DOHH2 (cell line): ENCODE measurements around the gene PHACTR1.
A peak's percentile ranks its signal among the peaks of the same experiment; 100 is the strongest.

Experiments used
- H3F3A ChIP-seq: fragments of 200-600 bp; sonication (generic), shearing (Covaris generic); 2 replicates; pipeline ENCODE4 v1.6.0; 2016; ENCODE audit warnings: antibody characterized with exemption, mild to moderate bottlenecking; ENCODE audit not compliant: control insufficient read depth, insufficient read depth
- H3K27ac ChIP-seq: fragments of 200-600 bp; sonication (generic); 2 replicates; pipeline ENCODE4 v1.5.1; 2014; ENCODE audit warnings: low read depth, mild to moderate bottlenecking, low read length, moderate library complexity
- H3K27me3 ChIP-seq: fragments of 200-600 bp; sonication (generic); 2 replicates; pipeline ENCODE4 v1.6.1; 2014; ENCODE audit warnings: mild to moderate bottlenecking, low read length, mixed read lengths; ENCODE audit not compliant: control insufficient read depth
- H3K36me3 ChIP-seq: fragments of 200-600 bp; sonication (generic); 2 replicates; pipeline ENCODE4 v1.6.1; 2014; ENCODE audit warnings: mild to moderate bottlenecking, low read length, moderate library complexity, mixed read lengths; ENCODE audit not compliant: control insufficient read depth
- H3K4me1 ChIP-seq: fragments of 200-600 bp; sonication (generic); 2 replicates; pipeline ENCODE4 v1.6.1; 2014; ENCODE audit warnings: mild to moderate bottlenecking, low read length, mixed read lengths; ENCODE audit not compliant: control insufficient read depth
- H3K4me2 ChIP-seq: fragments of 200-600 bp; sonication (generic); 2 replicates; pipeline ENCODE4 v1.6.0; 2014; ENCODE audit warnings: mild to moderate bottlenecking, low read length, moderate library complexity
- H3K4me3 ChIP-seq: fragments of 200-600 bp; sonication (generic); 2 replicates; pipeline ENCODE4 v1.5.1; 2014; ENCODE audit warnings: mild to moderate bottlenecking, low read length, mixed read lengths
- H3K79me2 ChIP-seq: fragments of 200-600 bp; sonication (generic); 2 replicates; pipeline ENCODE4 v1.6.1; 2014; ENCODE audit warnings: mild to moderate bottlenecking, low read length, mixed read lengths; ENCODE audit not compliant: control insufficient read depth
- H3K9me2 ChIP-seq: fragments of 200-600 bp; sonication (generic); replicated peaks from 2 replicates; pipeline ENCODE4 v1.6.1; 2014; ENCODE audit warnings: mild to moderate bottlenecking, low read length, mixed read lengths; ENCODE audit not compliant: control insufficient read depth
- H3K9me3 ChIP-seq: fragments of 200-600 bp; sonication (generic); 2 replicates; pipeline ENCODE4 v1.6.1; 2014; ENCODE audit warnings: antibody characterized with exemption, low read length, mixed read lengths; ENCODE audit not compliant: control insufficient read depth, insufficient read depth
- H4K20me1 ChIP-seq: fragments of 200-600 bp; sonication (generic); 2 replicates; pipeline ENCODE4 v1.6.0; 2014; ENCODE audit warnings: low read depth, mild to moderate bottlenecking, antibody characterized with exemption, low read length, moderate library complexity; ENCODE audit not compliant: control insufficient read depth, insufficient read depth
- CTCF ChIP-seq: fragments of 200-600 bp; sonication (generic); IDR thresholded peaks from one replicate; pipeline ENCODE4 v1.5.1; 2014; ENCODE audit warnings: antibody characterized with exemption, mild to moderate bottlenecking, low read depth, low read length; ENCODE audit not compliant: poor library complexity, severe bottlenecking
- EZH2phosphoT487 ChIP-seq: fragments of 200-600 bp; sonication (generic); IDR thresholded peaks from 2 replicates; pipeline ENCODE4 v1.6.1; 2017; ENCODE audit warnings: borderline replicate concordance, mild to moderate bottlenecking, antibody characterized with exemption, low read length, moderate library complexity, mixed read lengths

The PHACTR1 gene

GRCh38 chr6:13331516-13332348, 615.2 kb downstream of the PHACTR1 start:
- Histone ChIP-seq H3K9me3 (no peaks in the 10 kb centered on the region), H3K27me3 (no peaks in the 10 kb centered on the region), H4K20me1 (no peaks in the 10 kb centered on the region), H3F3A (peaks cover 6% of the 10 kb centered on the region; the same call in 1 of the 2 replicates), H3K27ac (no peak overlapping the region), H3K4me1 (peaks cover 21% of the 10 kb centered on the region), H3K9me2 (no peaks in the 10 kb centered on the region), H3K36me3 (no peaks in the 10 kb centered on the region), H3K4me2 (no peak overlapping the region), H3K4me3 (no peak overlapping the region), H3K79me2 (peaks cover 6% of the 10 kb centered on the region; the same call in 1 of the 2 replicates)
- TF ChIP-seq EZH2phosphoT487 (no peak), CTCF (peak; percentile 72)

- H3K79me2 ChIP-seq = peaks cover 6% of the 10 kb centered on the region; the same call in 1 of the 2 replicates
- no peak for TF ChIP-seq EZH2phosphoT487
- TF ChIP-seq CTCF = no peak
- H3K27ac ChIP-seq = no peak overlapping the region
- no peaks in the 10 kb centered on the region for H4K20me1 ChIP-seq
- H3K9me2 ChIP-seq = no peaks in the 10 kb centered on the region
- no peak overlapping the region for H3K4me3 ChIP-seq
- H3K4me1 ChIP-seq = peaks cover 15% of the 10 kb centered on the region
- H3K27me3 ChIP-seq = no peaks in the 10 kb centered on the region
- peaks cover 6% of the 10 kb centered on the region; the same call in 1 of the 2 replicates for H3F3A ChIP-seq
- H3K4me2 ChIP-seq = no peak overlapping the region
- H3K9me3 ChIP-seq = no peaks in the 10 kb centered on the region
- no peaks in the 10 kb centered on the region for H3K36me3 ChIP-seq
These were observed 615.8 kb downstream of the PHACTR1 start for GRCh38 chr6:13332349-13332706.

- Histone ChIP-seq H3K9me2 (no peaks in the 10 kb centered on the region), H3F3A (peaks cover 6% of the 10 kb centered on the region; the same call in 1 of the 2 replicates), H3K27me3 (no peaks in the 10 kb centered on the region; the same call in 1 of the 2 replicates), H3K4me1 (peaks cover 4% of the 10 kb centered on the region), H3K27ac (no peak overlapping the region), H3K36me3 (no peaks in the 10 kb centered on the region), H3K4me3 (no peak overlapping the region), H3K4me2 (no peak overlapping the region), H3K79me2 (no peaks in the 10 kb centered on the region), H4K20me1 (no peaks in the 10 kb centered on the region), H3K9me3 (no peaks in the 10 kb centered on the region)
- TF ChIP-seq EZH2phosphoT487 = no peak
- TF ChIP-seq CTCF = no peak
These were observed 618.4 kb downstream of the PHACTR1 start for GRCh38 chr6:13334953-13335352.
